Activated naive CD8-positive, alpha-beta T cell (primary cell): ENCODE data around the gene LRRIQ4.

Experiments used
- H3K27ac Mint-ChIP-seq: one replicate; pipeline ENCODE4 v1.8.0; 2021; ENCODE audit warnings: mixed read lengths
- H3K27me3 Mint-ChIP-seq: one replicate; pipeline ENCODE4 v1.8.0; 2021; ENCODE audit warnings: mixed read lengths
- H3K36me3 Mint-ChIP-seq: one replicate; pipeline ENCODE4 v1.8.0; 2021; ENCODE audit warnings: mixed read lengths
- H3K4me1 Mint-ChIP-seq: one replicate; pipeline ENCODE4 v1.8.0; 2021; ENCODE audit warnings: low read depth, mixed read lengths
- H3K4me3 Mint-ChIP-seq: one replicate; pipeline ENCODE4 v1.8.0; 2021; ENCODE audit warnings: mild to moderate bottlenecking, mixed read lengths
- H3K9me3 Mint-ChIP-seq: one replicate; pipeline ENCODE4 v1.8.0; 2021; ENCODE audit warnings: low read depth, mixed read lengths

The LRRIQ4 gene

GRCh38 chr3:169812332-169813235 is at the start of gene LRRIQ4, which contains the start of gene LRRC34:
Gene LRRIQ4, plus strand, starts transcription at chr3:169812870. Its CDS starts 9,052 bp downstream, at chr3:169821922.
Gene LRRC34, minus strand, starts transcription at chr3:169812904. Its CDS starts 356 bp downstream, at chr3:169812548.
- Mint-ChIP-seq H3K4me3 (peak within 1 kb of the TSS; percentile 88), H3K36me3 (peaks cover 2% of the 10 kb centered on the region), H3K27me3 (no peaks in the 10 kb centered on the region), H3K9me3 (peaks cover 10% of the 10 kb centered on the region), H3K27ac (peak within 1 kb of the TSS; percentile 81), H3K4me1 (peaks cover 21% of the 10 kb centered on the region)

- peak overlapping the region; percentile 97 for H3K4me3 Mint-ChIP-seq
Observed at GRCh38 chr3:169764312-169764881, 48.3 kb upstream of the LRRIQ4 start.

GRCh38 chr3:169764882-169765612 is 47.6 kb upstream of the LRRIQ4 start, which contains the start of gene TERC:
Gene TERC, minus strand, starts transcription at chr3:169765060.
- Mint-ChIP-seq H3K4me1 (peaks cover 27% of the 10 kb centered on the region), H3K9me3 (no peaks in the 10 kb centered on the region), H3K36me3 (no peaks in the 10 kb centered on the region), H3K4me3 (peak within 1 kb of the TSS; percentile 97), H3K27me3 (no peaks in the 10 kb centered on the region), H3K27ac (peak within 1 kb of the TSS; percentile 97)

More at GRCh38 chr3:169764312-169764881, 48.3 kb upstream of the LRRIQ4 start:
- no peaks in the 10 kb centered on the region for H3K9me3 Mint-ChIP-seq
- no peaks in the 10 kb centered on the region for H3K36me3 Mint-ChIP-seq
- peaks cover 29% of the 10 kb centered on the region for H3K4me1 Mint-ChIP-seq
- no peaks in the 10 kb centered on the region for H3K27me3 Mint-ChIP-seq
- H3K27ac Mint-ChIP-seq: peak overlapping the region; percentile 97

GRCh38 chr3:169769287-169770181 is 43.1 kb upstream of the LRRIQ4 start, which contains the start of gene ACTRT3:
Gene ACTRT3, minus strand, starts transcription at chr3:169769561. Its CDS starts 41 bp downstream, at chr3:169769520.
- Mint-ChIP-seq H3K4me1 (peaks cover 24% of the 10 kb centered on the region), H3K36me3 (peaks cover 3% of the 10 kb centered on the region), H3K27me3 (no peaks in the 10 kb centered on the region), H3K27ac (peak within 1 kb of the TSS; percentile 86), H3K4me3 (peak within 1 kb of the TSS; percentile 91), H3K9me3 (no peaks in the 10 kb centered on the region)

- peak overlapping the region; percentile 100 for H3K27ac Mint-ChIP-seq
- H3K36me3 Mint-ChIP-seq: peaks cover 3% of the 10 kb centered on the region
- no peaks in the 10 kb centered on the region for H3K9me3 Mint-ChIP-seq
- peak overlapping the region; percentile 100 for H3K4me3 Mint-ChIP-seq
- H3K27me3 Mint-ChIP-seq: no peaks in the 10 kb centered on the region
- peaks cover 32% of the 10 kb centered on the region for H3K4me1 Mint-ChIP-seq
Observed at GRCh38 chr3:169771497-169772304, 41.0 kb upstream of the LRRIQ4 start.

- Mint-ChIP-seq H3K27me3 (no peaks in the 10 kb centered on the region), H3K9me3 (no peaks in the 10 kb centered on the region), H3K4me3 (peak overlapping the region; percentile 100), H3K36me3 (peaks cover 6% of the 10 kb centered on the region), H3K27ac (peak overlapping the region; percentile 100), H3K4me1 (peaks cover 38% of the 10 kb centered on the region)
Observed at GRCh38 chr3:169772305-169772896, 40.3 kb upstream of the LRRIQ4 start.

- Mint-ChIP-seq H3K36me3 (peaks cover 7% of the 10 kb centered on the region), H3K4me1 (peaks cover 41% of the 10 kb centered on the region), H3K27ac (peak within 1 kb of the TSS; percentile 100), H3K9me3 (no peaks in the 10 kb centered on the region), H3K4me3 (peak within 1 kb of the TSS; percentile 100), H3K27me3 (no peaks in the 10 kb centered on the region)
Observed at GRCh38 chr3:169772897-169773816, 39.5 kb upstream of the LRRIQ4 start, which contains the start of gene MYNN. Gene MYNN, plus strand, starts transcription at chr3:169773396. Its CDS starts 900 bp downstream, at chr3:169774296.

GRCh38 chr3:169774186-169774585 is 38.5 kb upstream of the LRRIQ4 start:
- H3K36me3 Mint-ChIP-seq: peaks cover 13% of the 10 kb centered on the region

GRCh38 chr3:169777822-169778221 is 34.8 kb upstream of the LRRIQ4 start:
- peaks cover 62% of the 10 kb centered on the region for H3K4me1 Mint-ChIP-seq
- peak overlapping the region; percentile 12 for H3K27ac Mint-ChIP-seq
- no peak overlapping the region for H3K4me3 Mint-ChIP-seq
- H3K27me3 Mint-ChIP-seq: no peaks in the 10 kb centered on the region
- H3K36me3 Mint-ChIP-seq: peaks cover 23% of the 10 kb centered on the region
- no peaks in the 10 kb centered on the region for H3K9me3 Mint-ChIP-seq

More at GRCh38 chr3:169774186-169774585, 38.5 kb upstream of the LRRIQ4 start:
- Mint-ChIP-seq H3K4me1 (peaks cover 50% of the 10 kb centered on the region), H3K4me3 (peak overlapping the region; percentile 100), H3K27ac (peak overlapping the region; percentile 100), H3K27me3 (no peaks in the 10 kb centered on the region), H3K9me3 (no peaks in the 10 kb centered on the region)

- Mint-ChIP-seq H3K9me3 (no peaks in the 10 kb centered on the region), H3K27ac (no peak overlapping the region), H3K4me1 (peaks cover 44% of the 10 kb centered on the region), H3K27me3 (no peaks in the 10 kb centered on the region), H3K4me3 (no peak overlapping the region), H3K36me3 (peaks cover 20% of the 10 kb centered on the region)
Observed at GRCh38 chr3:169780742-169781141, 31.9 kb upstream of the LRRIQ4 start.

- H3K4me1 Mint-ChIP-seq: peaks cover 39% of the 10 kb centered on the region
- H3K27ac Mint-ChIP-seq: no peak overlapping the region
- no peaks in the 10 kb centered on the region for H3K27me3 Mint-ChIP-seq
- peaks cover 24% of the 10 kb centered on the region for H3K36me3 Mint-ChIP-seq
- no peaks in the 10 kb centered on the region for H3K9me3 Mint-ChIP-seq
- H3K4me3 Mint-ChIP-seq: no peak overlapping the region
Observed at GRCh38 chr3:169781209-169781855, 31.3 kb upstream of the LRRIQ4 start.

- Mint-ChIP-seq H3K27ac (no peak overlapping the region), H3K4me1 (peaks cover 5% of the 10 kb centered on the region), H3K36me3 (peaks cover 8% of the 10 kb centered on the region), H3K27me3 (no peaks in the 10 kb centered on the region), H3K9me3 (no peaks in the 10 kb centered on the region), H3K4me3 (no peak overlapping the region)
Observed at GRCh38 chr3:169787120-169787519, 25.6 kb upstream of the LRRIQ4 start.
